ENCODE results near the gene GPR137C.

Gene GPR137C

DNA sequence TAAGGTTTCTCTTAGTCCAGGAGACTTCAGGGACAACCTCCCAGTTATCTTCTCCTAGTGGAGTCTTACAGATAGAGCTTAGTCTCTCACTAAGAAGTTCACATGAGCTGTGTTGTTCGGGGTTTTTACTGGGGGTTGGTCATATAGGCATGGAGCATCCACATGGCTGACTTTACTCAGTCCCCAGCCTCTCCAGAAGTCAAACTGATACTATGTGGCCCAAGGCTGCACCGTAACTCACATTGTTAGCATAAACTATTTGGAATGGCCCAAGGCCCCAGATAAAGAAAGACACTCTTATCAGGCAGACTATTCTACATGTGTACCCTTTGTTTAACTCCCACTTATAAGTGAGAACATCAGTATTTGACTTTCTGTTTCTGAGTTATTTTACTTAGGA, 23.2 kb downstream of the GPR137C start:
- no peak for DNase-seq

DNA sequence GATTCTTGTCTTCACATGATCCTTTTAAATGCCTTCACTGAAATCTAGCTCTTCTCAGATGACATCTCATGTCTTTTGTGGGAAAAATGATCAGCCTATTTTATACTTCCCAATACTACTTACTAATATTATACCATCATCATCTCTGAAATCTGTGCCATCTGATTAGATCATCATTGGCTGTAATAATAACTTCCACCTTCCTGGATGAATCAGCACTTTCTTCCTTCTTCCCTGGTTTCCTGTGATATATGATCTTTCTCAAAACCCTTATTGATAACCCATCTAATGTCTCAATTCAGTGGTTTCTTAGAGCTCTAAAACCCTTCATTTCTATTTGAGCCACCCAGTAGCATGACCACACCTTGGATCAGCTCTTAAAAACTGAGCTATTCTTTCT, 30.9 kb downstream of the GPR137C start:
- DNase-seq, result no peak

DNA sequence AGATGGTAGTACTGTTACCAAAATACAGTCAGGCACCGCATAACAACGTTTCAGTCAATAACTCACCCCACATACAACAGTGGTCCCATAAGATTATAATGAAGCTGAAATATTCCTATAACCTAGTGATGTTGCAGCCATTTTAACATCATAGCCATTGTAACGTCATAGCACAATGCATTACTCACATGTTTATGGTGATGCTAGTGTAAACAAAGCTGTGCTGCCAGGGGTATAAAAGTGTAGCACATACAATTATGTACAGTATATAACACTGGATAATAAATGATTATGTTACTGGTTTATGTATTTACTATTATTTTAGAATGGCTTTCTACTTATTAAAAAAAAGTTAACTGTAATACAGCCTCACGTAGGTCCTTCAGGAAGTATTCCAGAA, 37.0 kb downstream of the GPR137C start:
- no peak for DNase-seq

DNA sequence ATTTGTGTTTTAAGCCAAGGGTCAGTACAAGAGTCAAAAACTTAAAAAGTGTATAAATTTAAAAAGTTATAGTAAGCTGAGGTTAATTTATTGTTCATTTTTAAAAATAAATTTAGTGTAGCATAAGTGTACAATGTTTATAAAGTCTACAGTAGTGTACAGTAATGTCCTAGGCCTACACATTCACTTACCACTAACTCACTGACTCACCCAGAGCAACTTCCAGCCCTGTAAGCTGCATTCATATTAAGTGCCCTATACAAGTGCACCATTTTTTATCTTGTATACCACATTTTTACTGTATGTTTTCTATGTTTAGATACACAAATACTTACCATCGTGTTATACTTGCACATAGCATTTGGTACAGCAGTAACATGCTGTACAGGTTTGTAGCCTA, 37.7 kb downstream of the GPR137C start:
- DNase-seq, result no peak

DNA sequence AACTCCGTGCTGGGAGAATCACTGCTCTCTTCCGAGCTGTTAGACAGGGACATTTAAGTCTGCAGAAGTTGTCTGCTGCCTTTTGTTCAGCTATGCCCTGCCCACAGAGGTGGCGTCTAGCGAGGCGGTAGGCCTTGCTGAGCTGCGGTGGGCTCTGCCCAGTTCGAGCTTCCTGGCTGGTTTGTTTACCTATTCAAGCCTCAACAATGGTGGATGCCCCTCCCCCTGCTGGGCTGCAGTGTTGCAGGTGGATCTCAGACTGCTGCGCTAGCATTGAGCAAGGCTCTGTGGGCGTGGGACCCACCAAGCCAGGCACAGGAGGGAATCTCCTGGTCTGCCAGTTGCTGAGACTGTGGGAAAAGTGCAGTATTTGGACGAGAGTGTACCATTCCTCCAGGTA, 43.7 kb downstream of the GPR137C start:
- DNase-seq, result no peak

DNA sequence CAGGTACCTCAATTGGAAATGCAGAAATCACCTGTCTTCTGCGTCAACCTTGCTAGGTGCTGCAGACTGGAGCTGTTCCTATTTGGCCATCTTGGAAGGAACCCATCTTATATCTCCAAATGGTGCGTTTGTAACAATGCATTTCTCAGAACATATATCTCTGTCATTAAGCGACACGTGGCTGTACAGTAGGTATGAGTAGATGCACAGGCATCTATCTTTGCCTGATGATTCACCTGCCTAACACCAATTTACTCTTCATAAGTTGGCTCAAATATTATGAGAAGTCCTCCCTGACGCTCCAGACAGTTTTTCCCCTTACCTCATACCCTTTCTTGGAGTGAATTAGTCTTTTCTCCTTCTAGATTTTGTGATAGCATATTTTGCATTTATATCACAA, 44.2 kb downstream of the GPR137C start:
- DNase-seq, result no peak

DNA sequence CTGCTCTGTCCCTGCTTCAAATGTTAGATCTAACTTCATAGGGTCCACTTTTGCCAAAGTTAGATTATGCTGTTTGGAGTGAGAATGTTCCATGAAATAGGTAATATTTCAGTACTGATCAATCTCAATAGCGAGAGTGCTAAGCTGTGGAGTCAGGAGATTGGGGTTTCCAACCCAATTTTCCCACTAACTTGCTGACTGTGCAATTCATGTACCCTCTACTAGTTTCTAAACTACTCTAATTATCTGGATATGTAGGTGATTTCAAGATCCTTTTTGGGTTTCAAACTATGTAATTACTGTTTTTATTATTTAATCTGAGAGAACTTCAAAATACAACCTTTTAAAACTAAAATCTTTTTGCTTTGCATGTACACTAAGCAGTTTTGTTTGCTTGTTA, 45.9 kb downstream of the GPR137C start:
- DNase-seq, result no peak

DNA sequence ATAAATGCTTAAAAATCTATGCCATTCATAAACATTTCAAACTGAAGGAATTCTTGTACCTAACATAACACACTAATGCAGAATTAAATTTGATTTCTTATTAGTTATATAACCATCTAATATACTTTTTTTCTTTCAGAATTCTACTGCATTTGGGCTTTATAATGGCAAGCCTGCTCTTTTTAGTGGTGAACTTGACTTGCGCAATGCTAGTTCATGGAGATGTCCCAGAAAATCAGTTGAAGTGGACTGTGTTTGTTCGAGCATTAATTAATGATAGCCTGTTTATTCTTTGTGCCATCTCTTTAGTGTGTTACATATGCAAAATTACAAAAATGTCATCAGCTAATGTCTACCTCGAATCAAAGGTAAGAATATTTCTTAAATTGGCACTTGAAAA, 47.3 kb downstream of the GPR137C start:
- no peak for DNase-seq

DNA sequence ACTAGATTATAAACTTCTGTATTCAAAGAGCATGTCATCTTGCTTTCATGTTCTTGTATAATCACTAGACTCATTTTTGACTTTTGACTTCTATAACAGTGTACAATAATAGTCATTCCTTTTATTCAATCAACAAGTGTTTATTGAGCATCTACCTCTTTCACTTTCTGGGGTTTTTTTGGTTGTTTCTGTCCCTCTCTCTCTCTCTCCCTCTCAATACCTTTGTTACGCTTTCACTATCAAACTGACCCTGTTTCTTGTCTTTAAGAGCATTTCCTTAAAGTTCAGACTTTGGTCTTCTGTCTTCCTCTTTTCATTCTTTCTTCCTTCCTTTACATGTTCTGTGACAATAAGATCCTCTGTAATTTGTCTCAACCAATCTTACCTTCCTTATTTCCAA, 49.5 kb downstream of the GPR137C start:
- DNase-seq, result no peak

DNA sequence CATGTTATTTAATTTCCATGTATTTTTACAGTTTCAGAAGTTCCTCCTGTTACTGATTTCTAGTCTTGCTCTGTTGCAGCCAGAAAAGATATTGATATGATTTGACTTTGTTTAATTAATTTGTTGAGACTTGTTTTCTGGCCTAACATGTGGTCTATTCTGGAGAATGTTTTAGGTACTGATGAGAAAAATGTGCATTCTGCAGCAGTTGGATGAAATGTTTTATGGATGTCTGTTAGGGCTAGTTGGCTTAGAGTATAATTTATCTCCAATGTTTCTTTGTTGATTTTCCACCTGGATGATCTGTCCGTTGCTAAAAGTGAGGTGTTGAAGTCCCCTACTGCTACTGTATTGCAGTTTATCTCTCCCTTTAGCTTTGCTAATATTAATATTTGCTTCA, 54.4 kb downstream of the GPR137C start:
- no peak for DNase-seq

DNA sequence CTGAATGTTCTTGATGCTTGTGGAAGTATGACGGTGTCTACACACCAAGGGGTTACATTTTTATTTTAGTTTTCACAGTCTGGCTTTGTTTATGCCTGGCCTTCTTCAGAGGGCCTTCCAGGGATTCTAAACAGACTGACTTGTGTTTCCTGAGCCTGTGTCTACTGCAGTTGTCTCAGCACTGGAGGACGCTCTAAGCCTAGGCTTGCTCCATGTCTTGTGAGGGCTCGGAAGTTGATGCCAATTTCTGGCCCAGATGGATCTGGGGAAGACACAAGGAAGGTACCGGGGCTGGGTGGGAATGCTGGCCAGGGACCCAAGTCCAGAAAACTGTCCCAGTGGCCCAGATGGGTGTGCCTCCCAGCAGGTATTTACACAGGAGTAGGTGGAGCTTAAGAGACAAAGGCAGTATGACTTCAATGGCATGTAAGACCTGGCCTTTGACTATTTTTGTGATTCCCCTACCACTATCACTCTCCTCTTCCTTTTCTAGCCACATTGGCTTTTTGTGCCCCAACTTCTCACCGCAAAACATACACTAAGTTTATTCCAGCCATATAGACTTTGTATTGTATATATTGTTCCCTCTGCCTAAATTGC, 56.9 kb downstream of the GPR137C start:
- no peak for DNase-seq

DNA sequence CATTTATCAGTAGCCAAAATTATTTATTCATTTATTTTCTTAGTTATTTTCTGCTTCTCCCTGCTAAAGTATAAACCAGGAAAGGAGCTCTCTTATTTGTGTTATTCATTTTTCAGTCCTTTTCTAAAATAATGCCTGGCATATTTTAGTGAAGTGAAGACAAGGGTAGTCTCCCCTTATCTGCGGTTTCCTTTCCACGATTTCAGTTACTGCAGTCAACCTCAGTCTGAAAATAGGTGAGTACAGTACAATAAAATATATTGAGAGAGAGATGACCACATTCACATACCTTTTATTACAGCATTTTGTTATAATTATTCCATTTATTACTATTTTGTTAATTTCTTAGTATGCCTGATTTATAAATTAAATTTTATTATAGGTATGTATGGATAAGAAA, 57.6 kb downstream of the GPR137C start:
- no peak for DNase-seq

DNA sequence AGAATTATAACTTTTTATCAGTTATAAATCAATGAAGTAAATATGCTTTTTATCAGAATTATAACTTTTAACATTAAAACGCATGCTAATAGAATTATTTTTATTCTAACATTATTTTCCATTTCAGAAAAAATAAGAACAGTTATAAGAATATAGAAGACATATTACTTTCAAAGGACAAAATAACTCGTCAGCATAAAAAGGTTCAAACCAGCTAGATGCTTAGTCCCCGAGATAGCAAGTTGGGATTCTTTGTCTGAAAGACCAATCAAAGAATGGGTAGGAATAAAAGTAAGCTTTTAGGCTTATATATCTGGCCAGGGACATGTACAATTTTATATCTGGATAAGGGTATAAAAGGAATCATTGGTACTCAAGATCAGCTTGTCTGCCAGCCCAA, 66.0 kb downstream of the GPR137C start:
- no peak for DNase-seq

DNA sequence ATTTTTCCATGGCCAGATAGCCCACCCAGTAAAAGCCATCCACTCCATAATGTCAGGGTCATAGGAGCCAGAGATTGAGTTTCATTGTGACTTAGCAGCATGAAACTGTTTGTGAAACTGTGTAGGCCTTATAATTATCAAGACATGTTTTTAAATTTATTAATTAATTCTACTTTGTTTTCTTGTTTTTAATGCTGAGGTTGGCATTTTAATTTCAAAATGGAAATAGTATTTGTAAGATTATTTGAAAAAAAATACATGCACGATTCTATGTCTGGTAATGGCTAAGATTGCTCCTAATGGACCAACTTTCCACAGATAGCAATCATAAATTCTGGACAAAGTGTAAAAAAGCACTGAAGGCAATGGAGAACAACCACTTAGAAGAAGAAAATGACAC, 67.1 kb downstream of the GPR137C start:
- DNase-seq, result no peak

DNA sequence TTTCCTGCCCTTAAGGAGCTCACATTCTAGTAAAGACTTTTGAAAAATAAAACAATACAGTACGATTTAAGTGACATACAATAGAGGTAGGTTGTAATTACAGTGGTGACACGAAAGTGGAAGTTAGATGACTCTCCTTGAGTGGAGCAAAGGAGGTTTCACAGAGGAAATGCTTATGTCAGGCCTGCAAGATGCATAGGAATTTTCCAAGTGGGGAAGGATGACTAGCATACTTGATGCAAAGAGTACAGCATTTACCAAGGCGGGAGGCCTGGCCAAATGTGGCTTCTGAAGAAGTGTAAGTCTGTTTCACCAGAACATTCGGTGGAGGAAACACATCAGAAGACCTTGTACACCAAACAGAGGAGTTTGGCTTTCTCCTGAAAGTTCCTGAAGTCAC, 87.5 kb downstream of the GPR137C start:
- no peak for DNase-seq

DNA sequence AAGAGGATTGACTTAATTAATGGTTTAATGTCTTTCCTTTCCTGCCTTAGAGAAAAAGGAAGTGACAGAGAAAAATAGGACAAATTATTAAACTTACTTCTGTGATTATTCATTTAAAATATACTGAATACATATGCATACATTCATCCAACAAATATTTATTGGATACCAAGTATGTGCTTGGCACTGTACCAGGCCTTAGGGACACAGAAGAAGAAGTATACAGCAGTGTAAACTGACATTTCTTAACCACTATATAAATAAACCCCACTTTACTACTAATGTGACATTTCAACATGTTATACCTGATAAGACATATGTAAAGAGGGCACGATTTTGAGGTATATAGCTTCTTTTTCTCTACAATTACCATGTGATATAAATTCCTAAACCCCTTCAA, 89.1 kb downstream of the GPR137C start:
- DNase-seq, result no peak

DNA sequence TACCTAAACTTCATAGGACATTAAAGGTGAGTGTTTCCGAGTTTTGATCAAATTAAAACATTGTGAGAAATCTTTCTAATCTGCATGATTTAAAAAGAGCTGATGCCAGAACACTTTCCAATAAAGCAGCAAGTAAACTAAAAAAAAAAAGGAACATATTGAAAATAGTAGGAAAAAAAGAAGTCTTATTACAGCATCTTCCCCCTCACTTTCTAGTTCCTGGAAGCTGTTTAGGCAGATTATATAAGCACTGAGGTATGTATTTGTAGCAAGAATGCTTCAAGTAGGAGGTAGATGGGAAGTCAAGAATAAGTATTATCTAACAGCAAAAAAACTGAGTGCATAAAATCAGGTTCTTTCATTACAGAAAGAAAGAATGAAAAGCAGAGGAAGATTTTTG, 96.9 kb downstream of the GPR137C start:
- no peak for DNase-seq

DNA sequence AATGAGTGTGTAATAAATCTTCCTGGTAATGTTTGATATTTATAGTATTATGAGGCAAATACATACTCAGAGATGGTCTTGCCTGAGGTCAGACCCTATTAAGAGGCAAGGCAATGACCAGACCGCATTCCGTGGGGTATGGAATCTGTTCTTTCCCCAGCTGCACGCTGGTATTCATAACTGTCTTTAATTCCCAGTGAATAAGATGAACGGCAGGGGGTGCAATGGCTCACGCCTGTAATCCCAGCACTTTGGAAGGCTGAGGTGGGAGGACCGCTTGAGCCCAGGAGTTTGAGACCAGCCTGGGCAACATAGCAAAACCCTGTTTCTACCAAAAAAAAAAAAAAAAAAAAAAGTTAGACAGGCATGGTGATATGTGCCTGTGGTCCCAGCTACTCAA, 98.1 kb downstream of the GPR137C start:
- DNase-seq, result no peak

DNA sequence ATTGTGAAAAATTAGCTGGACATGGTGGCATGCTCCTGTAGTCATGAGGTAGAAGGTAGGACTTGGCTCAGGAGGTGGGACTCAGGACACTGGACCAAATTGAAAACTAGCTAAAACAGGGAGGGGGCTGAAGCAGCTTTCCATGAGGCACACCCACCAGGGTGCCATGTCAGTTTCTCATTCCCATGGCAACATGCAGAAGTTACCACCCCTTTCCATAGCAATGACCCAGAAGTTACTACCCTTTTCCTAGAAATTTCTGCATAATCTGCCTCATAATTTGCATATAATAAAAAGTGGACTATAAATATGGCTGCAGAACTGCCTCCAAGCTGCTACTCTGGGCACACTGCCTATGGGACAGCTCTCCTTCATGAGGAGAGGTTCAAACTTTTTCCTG, 104.3 kb downstream of the GPR137C start:
- DNase-seq, result no peak

DNA sequence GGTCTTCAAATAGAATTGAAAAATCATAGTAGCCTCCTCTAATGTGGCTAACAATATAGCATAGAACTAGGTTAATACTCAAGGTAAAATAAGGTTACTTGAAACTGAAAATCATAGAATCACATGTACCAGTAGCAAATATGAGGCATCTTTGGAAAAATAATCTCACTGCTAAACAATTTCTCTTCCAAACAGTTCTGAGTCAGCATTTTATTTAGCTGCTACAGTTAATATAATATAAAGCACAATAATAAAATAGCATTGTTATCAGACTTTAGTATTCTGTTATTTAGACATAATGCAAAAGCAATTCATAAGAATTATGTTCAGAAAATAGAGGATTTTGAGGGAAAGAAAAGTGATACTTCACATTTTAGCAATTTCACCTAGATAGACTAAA, 107.7 kb downstream of the GPR137C start:
- no peak for DNase-seq

DNA sequence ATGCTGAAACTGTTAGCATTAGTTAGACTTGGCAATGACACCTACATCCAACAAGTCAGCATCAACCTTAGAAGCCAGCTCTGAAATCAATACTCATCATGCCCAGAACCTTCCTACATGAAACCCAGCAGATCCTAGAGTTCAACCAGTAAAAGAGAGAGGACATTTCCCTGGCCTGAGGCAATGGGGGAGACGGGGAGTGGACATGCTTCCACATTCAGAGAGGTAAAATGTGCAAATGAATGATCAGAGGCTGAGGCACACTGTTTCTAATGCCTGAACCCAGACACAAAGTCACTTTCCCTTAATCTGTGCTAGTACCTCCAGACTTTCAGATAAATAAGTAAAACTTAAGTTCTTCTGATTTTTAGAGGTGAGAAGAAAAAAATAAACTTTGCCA, 108.2 kb downstream of the GPR137C start:
- no peak for DNase-seq

DNA sequence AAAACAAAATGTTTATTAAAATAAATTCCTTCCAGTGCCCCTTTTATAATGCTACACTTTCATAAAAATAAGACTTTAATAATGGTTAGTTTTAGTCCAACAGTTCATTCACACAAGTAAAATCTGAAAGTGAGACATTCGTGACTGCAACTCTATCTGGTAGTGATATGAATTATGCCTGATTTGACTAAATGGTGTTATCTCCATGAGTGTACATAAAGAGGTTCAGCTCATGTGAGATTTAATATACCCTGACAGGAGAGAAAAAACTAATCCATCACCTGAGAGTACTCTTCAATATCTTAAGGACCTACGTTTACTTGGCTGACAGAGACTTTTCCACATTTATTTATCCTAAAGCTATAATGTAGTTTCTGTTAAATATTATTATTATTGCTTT, 108.7 kb downstream of the GPR137C start:
- DNase-seq, result no peak

DNA sequence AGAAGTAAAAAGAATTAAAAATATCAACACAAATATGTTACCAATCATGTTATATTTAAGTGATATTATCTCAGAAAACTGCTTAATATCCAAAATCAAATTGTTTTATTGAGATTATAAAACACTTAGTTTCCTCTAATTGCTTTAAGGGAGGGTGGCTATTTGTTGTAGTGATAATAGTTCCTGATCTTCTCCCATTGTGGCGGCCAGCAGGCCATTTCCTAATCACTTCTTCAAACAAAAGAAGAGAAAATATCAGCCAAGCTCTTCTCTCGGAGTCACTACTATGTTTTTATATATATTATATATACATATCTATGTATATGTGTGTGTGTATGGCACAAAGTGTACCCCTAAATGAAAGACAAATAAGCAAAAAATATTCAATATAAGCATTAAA, 111.2 kb downstream of the GPR137C start:
- DNase-seq, result no peak

DNA sequence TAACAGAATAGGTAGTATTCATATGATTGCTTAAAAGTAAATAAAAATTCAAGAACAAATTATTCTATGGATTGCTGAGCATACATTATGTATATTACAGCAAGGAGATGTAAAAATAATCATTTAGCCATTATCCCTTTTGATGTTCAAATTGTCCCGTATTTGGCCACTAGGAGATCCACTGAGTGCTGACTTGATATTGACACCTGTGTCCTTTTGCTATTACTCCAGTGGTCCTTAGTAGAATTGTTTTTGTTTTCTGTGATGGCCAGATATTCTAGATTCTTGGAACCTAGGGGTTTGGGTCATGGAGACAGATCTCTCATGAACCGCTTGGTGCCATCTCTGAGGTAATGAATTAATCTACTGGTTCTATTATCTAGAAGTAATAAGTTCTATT, 126.0 kb downstream of the GPR137C start:
- no peak for DNase-seq

DNA sequence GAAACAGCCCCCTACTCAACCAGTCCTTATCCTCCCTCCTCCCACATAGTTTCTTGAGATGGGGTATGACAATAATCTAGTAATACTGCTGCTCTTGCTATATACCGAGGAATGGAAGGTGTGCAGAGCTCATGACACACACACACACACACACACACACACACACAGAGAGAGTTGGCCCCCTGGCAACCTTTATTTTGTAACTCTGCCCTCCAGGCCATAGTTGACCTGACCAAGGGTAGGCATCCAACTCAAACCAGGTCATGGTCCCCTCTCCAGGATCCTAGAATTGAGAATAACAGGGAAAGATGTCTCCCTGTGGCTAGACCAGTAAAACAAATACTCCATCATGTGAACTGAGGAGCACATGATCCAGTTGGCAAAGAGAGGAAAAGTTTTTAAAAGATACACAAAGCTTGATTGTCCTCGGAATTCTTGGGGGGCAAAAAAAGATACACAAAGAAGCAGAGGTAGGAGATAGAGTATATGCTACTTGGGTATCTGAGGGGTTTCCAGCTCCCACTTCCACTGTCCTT, 131.4 kb downstream of the GPR137C start:
- no peak for DNase-seq

DNA sequence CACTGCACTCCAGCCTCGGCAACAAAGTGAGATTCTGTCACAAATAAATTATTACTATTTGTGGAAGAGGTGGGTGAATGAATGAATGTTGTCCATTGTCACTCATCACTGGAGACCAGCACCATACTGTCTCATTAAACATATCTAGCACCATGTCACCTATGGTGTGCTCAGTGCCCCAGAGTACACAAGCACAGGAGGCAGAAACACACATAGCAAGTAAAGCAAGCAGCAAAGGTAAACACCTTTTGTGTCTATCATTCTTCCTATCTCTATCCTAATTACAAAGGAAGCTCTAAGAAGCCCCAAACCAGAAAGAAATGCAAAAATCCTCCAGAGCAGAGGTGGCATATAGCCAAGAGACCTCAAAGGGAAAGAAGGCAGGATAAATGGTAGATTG, 133.5 kb downstream of the GPR137C start:
- DNase-seq, result no peak

Measured in NK-92 treated with Interleukin-12 subunit alpha and Interleukin-12 subunit beta, amount 100 ng/mL, for 24 hours (cell line).